Sigmoid colon (tissue), 7 donors: ENCODE results near the gene TACC2. TPM values are rescaled to one million over a fixed set of nuclear protein-coding genes. Genes with fewer than 3 reads are reported as not detected.
"Not testable (repeated sequence)": the region's sequence is repeated elsewhere in the genome, so short reads cannot be mapped to it uniquely, and the experiment has no call there.

Source experiments
- DNase-seq: peaks from one replicate; pipeline ENCODE4 v3.0.0-alpha.2; 2019
- H3K27ac ChIP-seq, 4 donors: fragments of 200-600 bp; sonication (generic); one replicate each; pipeline ENCODE4 v1.5.1; 2016 to 2019; ENCODE audit warnings: mild to moderate bottlenecking in 1 of 4
- H3K27me3 ChIP-seq, 3 donors: fragments of 200-600 bp; sonication (generic); one replicate each; pipeline ENCODE4 v1.5.1; 2019; ENCODE audit warnings: mild to moderate bottlenecking in 1 of 3
- H3K36me3 ChIP-seq, 4 donors: fragments of 200-600 bp; sonication (generic); one replicate each; pipeline ENCODE4 v1.5.1; 2016 to 2019
- H3K4me1 ChIP-seq, 4 donors: fragments of 200-600 bp; sonication (generic); one replicate each; pipeline ENCODE4 v1.5.1; 2017 to 2019
- H3K4me3 ChIP-seq, 4 donors: fragments of 200-600 bp; sonication (generic); one replicate each; pipeline ENCODE4 v1.5.1; 2017 to 2019; ENCODE audit warnings: mild to moderate bottlenecking in 2 of 4, moderate library complexity in 1 of 4
- H3K9me3 ChIP-seq, 4 donors: fragments of 200-600 bp in 3 of 4; sonication (generic) in 3 of 4; one replicate each; pipeline versions ENCODE4 v1.5.1 to v1.6.1; 2013 to 2019
- CTCF ChIP-seq, 4 experiments: fragments of 450-650 bp in 3 of 4; fragments of 200-600 bp in 1 of 4; IDR thresholded peaks; one replicate each; pipeline ENCODE4 v1.5.1; 2016 to 2019; ENCODE audit warnings: antibody characterized with exemption in 4 of 4, mild to moderate bottlenecking in 3 of 4, moderate library complexity in 2 of 4
- EP300 ChIP-seq, 4 donors: sonication (generic); formaldehyde crosslinking; IDR thresholded peaks; one replicate each; pipeline ENCODE4 v1.6.1; 2017; ENCODE audit warnings: antibody characterized with exemption in 4 of 4
- POLR2A ChIP-seq, 2 donors: fragments of 450-650 bp; IDR thresholded peaks; one replicate each; pipeline ENCODE4 v1.6.1; 2016; ENCODE audit warnings: antibody characterized with exemption in 2 of 2, mild to moderate bottlenecking in 2 of 2, moderate library complexity in 2 of 2
- POLR2AphosphoS5 ChIP-seq, 4 donors: sonication (generic); formaldehyde crosslinking; IDR thresholded peaks; one replicate each; pipeline ENCODE4 v1.6.1; 2017; ENCODE audit warnings: antibody characterized with exemption in 4 of 4
- WGBS, 2 donors: extraction: QIAGEN DNeasy Blood & Tissue Kit; methylation state at CpG; one replicate each; pipeline ENCODE4 v1.1.7; 2013; 5-methylcytosine and 5-hydroxymethylcytosine counted together
- intact Hi-C: fragments of 100-400 bp; cut with DNase I; formaldehyde crosslinking; loops from one replicate; pipeline ENCODE4 v1.15.1; 2023
- polyA plus RNA-seq, 3 donors: library from polyadenylated mRNA; stranded (reverse); fragments of 200-250 nt; gene quantifications; one replicate each; pipeline ENCODE4 v1.2.3, GENCODE V29; 2013
- total RNA-seq, 4 donors: library from RNA; depleted of rRNA; stranded (reverse); fragments of >200 nt; gene quantifications; one replicate each; pipeline ENCODE4 v1.1.0, GENCODE V29; 2016
- donor health status: healthy with polysubstance abuse.
- donor health status: Bipolar disorder and iron deficiency.
- donor health status: healthy.

Gene TACC2
- total and polyA plus RNA-seq, 7 donors: 43.7 to 173 (median 71.0) TPM

- H3K4me1 ChIP-seq: peaks cover 0 to 14% (median 9%) of the 10 kb centered on the region in 4 donors
- peaks cover 0 to 27% (median 13%) of the 10 kb centered on the region in 4 donors for H3K36me3 ChIP-seq
- no peaks in the 10 kb centered on the region for H3K27me3 ChIP-seq
- no peak for TF ChIP-seq POLR2AphosphoS5 (IDR thresholded peaks at IDR 0.05)
- no peak for TF ChIP-seq CTCF (IDR thresholded peaks at IDR 0.05)
- TF ChIP-seq POLR2A (IDR thresholded peaks at IDR 0.05): no peak
- no peak for TF ChIP-seq EP300 (IDR thresholded peaks at IDR 0.05)
- intact Hi-C loops: no loop called here
- no peak overlapping the region for H3K4me3 ChIP-seq
- no peak for DNase-seq
- no peaks in the 10 kb centered on the region for H3K9me3 ChIP-seq
- WGBS, 2 donors: 77 to 83% methylated on average over 3 of the region's 3 CpGs
- H3K27ac ChIP-seq: no peak overlapping the region
Measured at GRCh38 chr10:122093076-122093475, 104.1 kb downstream of the TACC2 start.

GRCh38 chr10:122096181-122096580, 107.2 kb downstream of the TACC2 start:
- H3K27me3 ChIP-seq, H3K9me3 ChIP-seq, H3K4me3 ChIP-seq, DNase-seq, intact Hi-C loops, H3K36me3 ChIP-seq: not testable (repeated sequence)
- WGBS, 2 donors: 68 to 76% methylated on average over 11 of the region's 11 CpGs
- H3K27ac ChIP-seq: peak overlapping the region in 3 of 4 donors; percentile 48 to 76 (median 72)
- H3K4me1 ChIP-seq: peaks cover 0 to 31% (median 17%) of the 10 kb centered on the region in 4 donors

- TF ChIP-seq POLR2A (IDR thresholded peaks at IDR 0.05): no peak
- TF ChIP-seq CTCF (IDR thresholded peaks at IDR 0.05): no peak
- no peak for TF ChIP-seq EP300 (IDR thresholded peaks at IDR 0.05)
- no peak for TF ChIP-seq POLR2AphosphoS5 (IDR thresholded peaks at IDR 0.05)
- peak overlapping the region; percentile 4 to 76 (median 60) for H3K27ac ChIP-seq
- H3K36me3 ChIP-seq: peaks cover 0 to 3% (median 2%) of the 10 kb centered on the region in 4 donors
- 85 to 90% methylated on average over 3 of the region's 3 CpGs for WGBS, 2 donors
- peaks cover 0 to 31% (median 17%) of the 10 kb centered on the region in 4 donors for H3K4me1 ChIP-seq
- DNase-seq: no peak
- H3K9me3 ChIP-seq: no peaks in the 10 kb centered on the region
- no peak overlapping the region for H3K4me3 ChIP-seq
- intact Hi-C loops: no loop called here
- no peaks in the 10 kb centered on the region for H3K27me3 ChIP-seq
Measured at GRCh38 chr10:122096705-122097104, 107.7 kb downstream of the TACC2 start.

GRCh38 chr10:122097935-122098334, 109.0 kb downstream of the TACC2 start:
- Histone ChIP-seq H3K4me1 (peaks cover 0 to 37% (median 26%) of the 10 kb centered on the region in 4 donors), H3K36me3 (no peaks in the 10 kb centered on the region), H3K27me3 (no peaks in the 10 kb centered on the region), H3K27ac (peak overlapping the region in 3 of 4 donors; percentile 29 to 76 (median 72)), H3K4me3 (no peak overlapping the region), H3K9me3 (no peaks in the 10 kb centered on the region)
- intact Hi-C loops: no loop called here
- WGBS, 2 donors: 88 to 89% methylated on average over 7 of the region's 7 CpGs
- DNase-seq: no peak
- TF ChIP-seq CTCF (IDR thresholded peaks at IDR 0.05) (no peak), POLR2AphosphoS5 (IDR thresholded peaks at IDR 0.05) (no peak), EP300 (IDR thresholded peaks at IDR 0.05) (no peak), POLR2A (IDR thresholded peaks at IDR 0.05) (no peak)

- Histone ChIP-seq H3K27me3 (no peaks in the 10 kb centered on the region), H3K27ac (peak overlapping the region; percentile 19 to 72 (median 38)), H3K4me1 (peaks cover 0 to 41% (median 30%) of the 10 kb centered on the region in 4 donors), H3K4me3 (no peak overlapping the region), H3K9me3 (no peaks in the 10 kb centered on the region), H3K36me3 (no peaks in the 10 kb centered on the region)
- 78 to 86% methylated on average over 8 of the region's 8 CpGs for WGBS, 2 donors
- no peak for DNase-seq
- no peak for TF ChIP-seq EP300 (IDR thresholded peaks at IDR 0.05)
- no peak for TF ChIP-seq CTCF (IDR thresholded peaks at IDR 0.05)
- TF ChIP-seq POLR2A (IDR thresholded peaks at IDR 0.05): no peak
- peak in 1 of 4 donors; percentile 26 for TF ChIP-seq POLR2AphosphoS5 (IDR thresholded peaks at IDR 0.05)
- intact Hi-C loops: no loop called here
Measured at GRCh38 chr10:122098924-122099323, 110.0 kb downstream of the TACC2 start.
